PC-3 (cell line): ENCODE data around the gene CFAP99.

ENCODE experiments used
- EZH2 ChIP-seq: fragments of 300-600 bp; sonication (generic); IDR thresholded peaks from one replicate; pipeline ENCODE4 v1.6.1; 2017; ENCODE audit warnings: antibody characterized with exemption, mild to moderate bottlenecking, low read length; ENCODE audit not compliant: unreplicated experiment
- EZH2phosphoT487 ChIP-seq: fragments of 300-600 bp; sonication (generic); IDR thresholded peaks from 2 replicates; pipeline ENCODE4 v1.6.1; 2018; ENCODE audit warnings: mild to moderate bottlenecking, antibody characterized with exemption, low read length, borderline replicate concordance
- TF ChIP-seq, protein P1 (sequence below): fragments of 300-600 bp; sonication (generic); conservative IDR thresholded peaks from 2 replicates; pipeline ENCODE4 v1.5.1; 2017; ENCODE audit warnings: antibody characterized with exemption, low read depth, mild to moderate bottlenecking, low read length

DNA sequence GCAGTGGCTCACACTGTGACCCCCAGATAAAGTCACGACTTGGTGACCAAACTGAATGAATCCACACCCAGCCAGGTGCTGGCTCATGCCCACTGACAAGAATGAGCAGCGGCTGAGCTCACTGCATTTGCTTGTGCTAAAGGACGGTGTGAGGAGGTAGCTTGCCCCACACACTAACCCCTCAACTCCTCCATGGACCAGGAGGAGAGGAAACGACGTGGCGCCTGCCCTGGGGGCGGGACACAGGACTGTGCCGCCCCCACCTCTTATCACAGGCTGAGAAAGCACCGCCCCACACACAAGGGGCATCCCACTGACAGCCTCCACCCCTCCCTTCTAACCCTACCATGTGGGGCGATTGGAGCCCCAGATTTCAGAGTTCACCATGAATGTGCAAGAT is 43.3 kb upstream of the CFAP99 start:
- TF ChIP-seq, protein P1, sequence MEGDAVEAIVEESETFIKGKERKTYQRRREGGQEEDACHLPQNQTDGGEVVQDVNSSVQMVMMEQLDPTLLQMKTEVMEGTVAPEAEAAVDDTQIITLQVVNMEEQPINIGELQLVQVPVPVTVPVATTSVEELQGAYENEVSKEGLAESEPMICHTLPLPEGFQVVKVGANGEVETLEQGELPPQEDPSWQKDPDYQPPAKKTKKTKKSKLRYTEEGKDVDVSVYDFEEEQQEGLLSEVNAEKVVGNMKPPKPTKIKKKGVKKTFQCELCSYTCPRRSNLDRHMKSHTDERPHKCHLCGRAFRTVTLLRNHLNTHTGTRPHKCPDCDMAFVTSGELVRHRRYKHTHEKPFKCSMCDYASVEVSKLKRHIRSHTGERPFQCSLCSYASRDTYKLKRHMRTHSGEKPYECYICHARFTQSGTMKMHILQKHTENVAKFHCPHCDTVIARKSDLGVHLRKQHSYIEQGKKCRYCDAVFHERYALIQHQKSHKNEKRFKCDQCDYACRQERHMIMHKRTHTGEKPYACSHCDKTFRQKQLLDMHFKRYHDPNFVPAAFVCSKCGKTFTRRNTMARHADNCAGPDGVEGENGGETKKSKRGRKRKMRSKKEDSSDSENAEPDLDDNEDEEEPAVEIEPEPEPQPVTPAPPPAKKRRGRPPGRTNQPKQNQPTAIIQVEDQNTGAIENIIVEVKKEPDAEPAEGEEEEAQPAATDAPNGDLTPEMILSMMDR = no peak
- TF ChIP-seq EZH2phosphoT487 = no peak
- TF ChIP-seq EZH2 = no peak
